Astrocyte (in vitro differentiated cells and primary cell): Measurements from ENCODE around the gene STYK1. TPM values are rescaled to one million over a fixed set of nuclear protein-coding genes. Genes with fewer than 3 reads are reported as not detected.

Source experiments
- DNase-seq: peaks from one replicate; pipeline ENCODE4 v3.0.0-alpha.2; 2010; ENCODE audit warnings: low read depth
- FAIRE-seq: peaks from 2 replicates; lab custom pipeline; 2011; peaks lifted over from hg19 to GRCh38; lab: Jason Lieb, UNC
- H2AFZ ChIP-seq: 2 replicates; pipeline ENCODE4 v1.6.0; 2012; ENCODE audit warnings: low read depth, low read length, inconsistent platforms
- H3K27ac ChIP-seq: 2 replicates; pipeline ENCODE4 v1.5.1; 2011; ENCODE audit warnings: low read depth, low read length, inconsistent platforms
- H3K27me3 ChIP-seq: 2 replicates; pipeline ENCODE4 v1.6.0; 2011; ENCODE audit warnings: low read length, inconsistent platforms; ENCODE audit not compliant: insufficient read depth
- H3K36me3 ChIP-seq: 2 replicates; pipeline ENCODE4 v1.5.1; 2011; ENCODE audit warnings: low read length, inconsistent platforms; ENCODE audit not compliant: insufficient read depth
- H3K4me1 ChIP-seq: 2 replicates; pipeline ENCODE4 v1.5.1; 2011; ENCODE audit warnings: low read length, inconsistent platforms; ENCODE audit not compliant: insufficient read depth
- H3K4me2 ChIP-seq: 2 replicates; pipeline ENCODE4 v1.6.0; 2012; ENCODE audit warnings: low read length, inconsistent platforms
- H3K4me3 ChIP-seq: 2 replicates; pipeline ENCODE4 v1.5.1; 2011; ENCODE audit warnings: low read depth, mild to moderate bottlenecking, low read length, inconsistent platforms; ENCODE audit not compliant: insufficient read depth
- H3K79me2 ChIP-seq: 2 replicates; pipeline ENCODE4 v1.6.0; 2012; ENCODE audit warnings: mild to moderate bottlenecking, low read length, inconsistent platforms; ENCODE audit not compliant: insufficient read depth
- H3K9ac ChIP-seq: 2 replicates; pipeline ENCODE4 v1.6.0; 2012; ENCODE audit warnings: mild to moderate bottlenecking, low read length, inconsistent platforms
- H3K9me3 ChIP-seq: 2 replicates; pipeline ENCODE4 v1.5.1; 2012; ENCODE audit warnings: low read depth, mild to moderate bottlenecking, low read length, inconsistent platforms; ENCODE audit not compliant: insufficient read depth
- H4K20me1 ChIP-seq: 2 replicates; pipeline ENCODE4 v1.6.0; 2012; ENCODE audit warnings: low read length, inconsistent platforms; ENCODE audit not compliant: insufficient read depth
- H3K27ac Mint-ChIP-seq: one replicate; pipeline ENCODE4 v1.8.0; 2021; ENCODE audit warnings: mild to moderate bottlenecking, mixed read lengths; ENCODE audit not compliant: unreplicated experiment
- H3K27me3 Mint-ChIP-seq: one replicate; pipeline ENCODE4 v1.8.0; 2021; ENCODE audit warnings: low read depth, mixed read lengths; ENCODE audit not compliant: unreplicated experiment
- H3K36me3 Mint-ChIP-seq: one replicate; pipeline ENCODE4 v1.8.0; 2021; ENCODE audit warnings: low read depth, mixed read lengths; ENCODE audit not compliant: unreplicated experiment
- H3K4me1 Mint-ChIP-seq: one replicate; pipeline ENCODE4 v1.8.0; 2021; ENCODE audit warnings: low read depth, mixed read lengths; ENCODE audit not compliant: unreplicated experiment
- H3K4me3 Mint-ChIP-seq: one replicate; pipeline ENCODE4 v1.8.0; 2021; ENCODE audit warnings: mild to moderate bottlenecking, moderate library complexity, mixed read lengths; ENCODE audit not compliant: unreplicated experiment
- H3K9me3 Mint-ChIP-seq: one replicate; pipeline ENCODE4 v1.8.0; 2021; ENCODE audit warnings: mild to moderate bottlenecking, mixed read lengths; ENCODE audit not compliant: unreplicated experiment
- CTCF ChIP-seq: IDR thresholded peaks from 2 replicates; pipeline ENCODE4 v1.5.1; 2011; ENCODE audit warnings: low read depth, mild to moderate bottlenecking, inconsistent platforms, low read length, moderate library complexity; ENCODE audit not compliant: insufficient read depth
- EZH2 ChIP-seq: IDR thresholded peaks from 2 replicates; pipeline ENCODE4 v1.6.1; 2012; ENCODE audit warnings: mild to moderate bottlenecking, low read length, inconsistent platforms; ENCODE audit not compliant: insufficient read depth
- total RNA-seq: library from RNA; stranded (reverse); gene quantifications from 2 replicates; pipeline ENCODE4 v1.2.1, GENCODE V29; 2021

Gene STYK1
- total RNA-seq, 1 donor from 2014 or later = 2.9 TPM

- Mint-ChIP-seq H3K9me3 (no peaks in the 10 kb centered on the region), H3K4me3 (peak overlapping the region; percentile 97), H3K27me3 (peaks cover 2% of the 10 kb centered on the region), H3K4me1 (peaks cover 35% of the 10 kb centered on the region), H3K36me3 (peaks cover 1% of the 10 kb centered on the region), H3K27ac (peak overlapping the region; percentile 99)
- Histone ChIP-seq H3K4me2 (peak overlapping the region; percentile 85), H3K27ac (peak overlapping the region; percentile 98), H3K4me3 (peak overlapping the region; percentile 91), H3K79me2 (peaks cover 58% of the 10 kb centered on the region), H3K4me1 (peaks cover 25% of the 10 kb centered on the region), H3K27me3 (no peaks in the 10 kb centered on the region), H2AFZ (peak overlapping the region; percentile 15), H3K9me3 (no peaks in the 10 kb centered on the region), H4K20me1 (peaks cover 33% of the 10 kb centered on the region), H3K36me3 (no peaks in the 10 kb centered on the region), H3K9ac (peak overlapping the region; percentile 99)
- peak; percentile 47 for DNase-seq
- TF ChIP-seq EZH2 (no peak), CTCF (no peak)
- no peak for FAIRE-seq
Measured at GRCh38 chr12:10722502-10722904, 48.7 kb upstream of the STYK1 start.

- no peak for TF ChIP-seq EZH2
- TF ChIP-seq CTCF = no peak
- H3K79me2 ChIP-seq = peaks cover 58% of the 10 kb centered on the region
- Mint-ChIP-seq H3K36me3 (peaks cover 1% of the 10 kb centered on the region), H3K9me3 (no peaks in the 10 kb centered on the region), H3K27me3 (peaks cover 2% of the 10 kb centered on the region), H3K27ac (peak overlapping the region; percentile 99), H3K4me3 (peak overlapping the region; percentile 97), H3K4me1 (peaks cover 41% of the 10 kb centered on the region)
- H2AFZ ChIP-seq = peak overlapping the region; percentile 15
- peak overlapping the region; percentile 91 for H3K4me3 ChIP-seq
- H3K4me2 ChIP-seq = peak overlapping the region; percentile 85
- H3K36me3 ChIP-seq = no peaks in the 10 kb centered on the region
- H3K9ac ChIP-seq = peak overlapping the region; percentile 99
- no peaks in the 10 kb centered on the region for H3K9me3 ChIP-seq
- peaks cover 33% of the 10 kb centered on the region for H4K20me1 ChIP-seq
- H3K4me1 ChIP-seq = peaks cover 31% of the 10 kb centered on the region
- peak; percentile 98 for DNase-seq
- H3K27ac ChIP-seq = peak overlapping the region; percentile 98
- H3K27me3 ChIP-seq = no peaks in the 10 kb centered on the region
- FAIRE-seq = peak; percentile 50
Measured at GRCh38 chr12:10721651-10722501, 48.0 kb upstream of the STYK1 start.
